NCI-H226 (cell line): Measurements from ENCODE around the gene PDE8B.
A peak's percentile ranks its signal among the peaks of the same experiment; 100 is the strongest.

Source experiments
- DNase-seq: peaks from one replicate; pipeline ENCODE4 v3.0.0-alpha.2; 2015

The PDE8B gene

GRCh38 chr5:77409870-77410621 is 199.6 kb downstream of the PDE8B start:
- no peak for DNase-seq

- no peak for DNase-seq
Measured at GRCh38 chr5:77413049-77413448, 202.6 kb downstream of the PDE8B start.

DNA sequence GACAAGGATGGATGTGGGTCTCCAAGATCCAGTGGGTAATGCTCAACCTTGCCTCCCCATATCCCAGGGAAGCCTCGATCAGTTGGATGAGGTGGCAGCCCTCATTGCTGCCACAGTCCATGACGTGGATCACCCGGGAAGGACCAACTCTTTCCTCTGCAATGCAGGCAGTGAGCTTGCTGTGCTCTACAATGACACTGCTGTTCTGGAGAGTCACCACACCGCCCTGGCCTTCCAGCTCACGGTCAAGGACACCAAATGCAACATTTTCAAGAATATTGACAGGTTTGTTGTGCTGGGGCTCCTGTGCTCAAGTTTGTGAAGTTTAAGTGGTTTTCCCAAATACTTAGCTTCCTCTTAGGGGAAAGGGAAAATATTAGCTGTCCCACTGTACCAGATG is 207.7 kb downstream of the PDE8B start:
- no peak for DNase-seq

DNA sequence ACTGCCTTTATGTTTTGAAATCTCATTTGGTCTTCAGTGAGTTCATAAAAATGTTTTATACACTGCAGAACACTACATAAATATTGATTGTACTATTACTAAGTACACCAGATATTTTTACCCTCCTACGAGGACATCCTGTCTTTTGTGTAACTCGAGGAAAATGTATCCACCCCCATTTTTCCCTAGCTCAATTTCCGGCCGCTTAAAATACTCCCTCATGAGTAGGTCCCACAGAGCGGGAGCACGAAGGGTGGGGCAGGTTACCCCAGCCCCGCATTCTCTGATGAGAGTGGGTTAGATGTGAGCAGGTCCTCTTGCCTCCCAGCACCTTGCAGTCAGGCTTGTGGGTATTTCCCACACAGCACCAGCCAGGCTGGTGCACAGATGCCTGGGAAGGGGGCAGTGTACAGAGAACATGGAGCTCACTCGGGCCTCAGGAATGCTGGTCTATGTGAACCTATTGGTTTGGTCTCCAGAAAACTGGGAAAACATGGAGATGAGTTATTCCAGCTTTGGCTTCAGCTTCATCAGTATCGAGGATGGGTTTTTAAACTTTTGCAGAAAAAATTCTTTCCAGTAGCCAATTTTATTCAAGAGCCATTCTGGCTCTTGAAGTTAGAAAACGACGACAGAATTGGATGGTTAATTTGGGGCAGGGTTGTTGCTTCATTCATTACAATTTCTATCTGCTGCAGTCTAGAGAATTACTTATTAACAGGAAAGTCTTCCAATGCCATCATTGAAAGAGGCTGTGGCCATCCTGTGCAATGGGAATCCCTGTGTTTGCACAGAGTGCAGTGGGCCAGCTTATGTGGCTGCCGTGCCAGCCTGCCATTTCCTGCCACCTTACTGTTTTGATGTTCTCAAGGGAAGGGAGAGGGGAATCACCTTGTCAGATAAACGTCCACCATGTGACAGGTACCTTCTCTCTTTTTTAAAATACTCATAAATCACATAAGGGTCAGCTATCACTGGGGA is 208.4 kb downstream of the PDE8B start:
- DNase-seq: peak; percentile 33

DNA sequence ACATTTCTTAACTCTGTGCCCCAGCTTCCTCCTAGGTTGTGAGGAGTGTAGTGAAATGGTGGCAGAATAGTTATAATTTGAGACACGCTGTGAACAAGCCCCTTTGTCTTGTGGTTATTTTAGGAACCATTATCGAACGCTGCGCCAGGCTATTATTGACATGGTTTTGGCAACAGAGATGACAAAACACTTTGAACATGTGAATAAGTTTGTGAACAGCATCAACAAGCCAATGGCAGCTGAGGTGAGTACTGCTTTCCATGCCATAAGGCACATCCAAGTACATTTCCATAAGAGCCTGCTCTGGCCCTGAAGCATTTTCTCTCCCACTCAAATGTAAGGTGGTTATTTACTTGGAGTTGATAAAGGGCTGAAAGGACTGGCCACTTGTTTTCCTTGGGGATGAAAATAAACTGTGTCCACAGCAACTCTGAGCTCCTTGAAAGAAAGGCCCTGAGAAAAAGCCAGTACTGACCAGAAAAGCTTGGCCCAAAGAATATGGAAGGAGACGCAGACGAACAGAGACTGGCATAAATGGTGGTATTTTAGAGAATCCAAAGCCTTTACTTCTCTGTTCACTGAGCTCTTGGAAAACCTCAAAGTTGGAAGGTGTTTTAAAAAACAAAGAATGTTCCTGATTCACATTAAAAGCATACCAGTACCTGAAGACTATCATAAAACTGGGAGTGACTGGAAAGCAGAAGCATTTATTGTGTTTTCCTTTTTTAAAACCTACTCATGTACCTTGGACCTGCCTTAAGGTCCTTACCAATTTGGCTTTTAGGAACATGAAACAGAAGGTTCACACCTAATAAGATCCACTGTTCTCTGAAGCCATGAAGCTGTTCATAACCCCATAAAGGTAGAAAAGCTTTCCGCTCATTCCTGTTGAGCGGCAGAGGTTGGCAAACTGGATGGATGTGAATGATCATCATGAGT is 209.4 kb downstream of the PDE8B start:
- DNase-seq: no peak

DNA sequence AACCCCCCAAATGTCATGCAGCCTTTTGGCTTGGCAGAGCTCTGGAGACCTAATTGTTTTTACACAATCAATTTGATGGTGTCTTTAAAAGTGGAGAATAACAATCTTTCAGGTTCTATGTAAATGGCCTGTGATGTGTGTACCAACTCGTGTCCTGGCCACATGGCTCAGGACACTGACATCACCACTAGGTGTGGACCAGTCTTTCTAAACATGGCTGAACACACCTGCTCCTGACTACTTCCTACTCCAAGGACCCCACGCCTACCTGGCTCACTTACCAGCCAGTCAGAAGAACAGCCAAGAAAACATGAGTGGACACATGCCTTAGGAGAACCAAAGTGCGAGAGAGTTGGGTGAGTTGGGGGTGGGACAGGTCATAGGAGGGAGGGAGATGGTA is 210.5 kb downstream of the PDE8B start:
- no peak for DNase-seq

- DNase-seq: no peak
Measured at GRCh38 chr5:77423022-77423750, 212.7 kb downstream of the PDE8B start.

DNA sequence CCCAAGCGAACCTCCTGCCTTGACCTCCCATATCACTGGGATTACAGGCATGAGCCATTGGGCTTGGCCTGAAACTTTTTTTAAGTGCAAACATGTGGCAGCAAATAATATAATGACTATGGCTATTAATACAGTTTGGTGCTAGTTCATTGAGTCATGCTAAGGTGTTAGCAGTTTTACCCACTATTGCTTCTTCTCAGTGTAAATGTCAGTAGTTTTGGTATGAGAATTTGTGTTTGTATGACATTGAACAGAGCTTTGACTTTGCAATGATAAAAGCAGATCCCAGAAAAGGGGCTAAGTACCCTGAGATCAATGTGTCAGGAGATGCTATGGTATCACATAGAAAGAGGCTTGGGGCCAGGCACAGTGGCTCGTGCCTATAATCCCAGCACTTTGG is 214.4 kb downstream of the PDE8B start:
- no peak for DNase-seq

- DNase-seq: no peak
Measured at GRCh38 chr5:77425420-77425819, 214.9 kb downstream of the PDE8B start.

DNA sequence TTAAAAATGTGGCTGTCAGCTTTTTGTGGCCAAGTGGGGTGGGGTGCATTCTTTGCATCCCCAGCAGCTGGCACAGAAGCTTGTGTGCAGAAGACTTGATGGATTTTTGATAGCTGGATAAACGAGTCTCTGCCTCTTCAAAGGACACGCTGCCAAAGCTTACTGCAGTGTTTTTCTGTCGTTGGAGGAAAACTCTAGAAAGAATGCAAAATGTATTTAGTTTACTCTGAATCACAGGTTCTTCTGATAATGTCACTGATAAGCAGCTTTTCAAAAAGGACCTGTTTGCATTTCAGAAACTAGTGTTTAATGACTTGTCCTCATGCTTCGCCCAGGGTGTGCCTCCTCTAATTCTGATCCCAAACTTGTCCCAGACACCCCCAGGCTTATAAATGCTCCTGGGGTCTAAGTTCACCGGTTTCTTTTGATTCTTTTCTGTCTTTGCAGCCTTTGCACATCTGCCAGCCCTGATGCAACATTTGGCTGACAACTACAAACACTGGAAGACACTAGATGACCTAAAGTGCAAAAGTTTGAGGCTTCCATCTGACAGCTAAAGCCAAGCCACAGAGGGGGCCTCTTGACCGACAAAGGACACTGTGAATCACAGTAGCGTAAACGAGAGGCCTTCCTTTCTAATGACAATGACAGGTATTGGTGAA is 215.6 kb downstream of the PDE8B start:
- no peak for DNase-seq

DNA sequence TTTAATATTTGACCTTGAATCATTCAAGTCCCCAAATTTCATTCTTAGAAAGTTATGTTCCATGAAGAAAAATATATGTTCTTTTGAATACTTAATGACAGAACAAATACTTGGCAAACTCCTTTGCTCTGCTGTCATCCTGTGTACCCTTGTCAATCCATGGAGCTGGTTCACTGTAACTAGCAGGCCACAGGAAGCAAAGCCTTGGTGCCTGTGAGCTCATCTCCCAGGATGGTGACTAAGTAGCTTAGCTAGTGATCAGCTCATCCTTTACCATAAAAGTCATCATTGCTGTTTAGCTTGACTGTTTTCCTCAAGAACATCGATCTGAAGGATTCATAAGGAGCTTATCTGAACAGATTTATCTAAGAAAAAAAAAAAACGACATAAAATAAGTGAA is 216.2 kb downstream of the PDE8B start:
- no peak for DNase-seq

DNA sequence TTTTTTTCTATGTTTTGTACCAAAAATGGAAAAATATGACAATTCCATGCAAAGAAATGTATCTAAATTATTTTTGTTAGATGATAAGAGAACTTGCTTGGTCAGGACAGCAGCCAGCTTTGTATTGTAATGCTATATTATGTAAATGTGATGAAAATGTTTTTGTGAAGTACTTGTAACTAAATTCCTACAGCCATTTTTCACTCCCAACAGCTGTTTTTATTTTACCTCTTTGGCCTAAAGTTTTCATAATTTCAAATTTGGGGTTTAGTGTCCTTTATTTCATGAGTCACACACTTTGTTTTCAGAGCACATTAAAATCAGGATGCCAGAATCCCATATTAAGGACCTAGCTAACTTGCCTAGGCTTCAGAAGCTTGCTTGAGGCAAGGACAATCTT is 217.5 kb downstream of the PDE8B start:
- no peak for DNase-seq

- DNase-seq: no peak
Measured at GRCh38 chr5:77428526-77428925, 218.0 kb downstream of the PDE8B start.

DNA sequence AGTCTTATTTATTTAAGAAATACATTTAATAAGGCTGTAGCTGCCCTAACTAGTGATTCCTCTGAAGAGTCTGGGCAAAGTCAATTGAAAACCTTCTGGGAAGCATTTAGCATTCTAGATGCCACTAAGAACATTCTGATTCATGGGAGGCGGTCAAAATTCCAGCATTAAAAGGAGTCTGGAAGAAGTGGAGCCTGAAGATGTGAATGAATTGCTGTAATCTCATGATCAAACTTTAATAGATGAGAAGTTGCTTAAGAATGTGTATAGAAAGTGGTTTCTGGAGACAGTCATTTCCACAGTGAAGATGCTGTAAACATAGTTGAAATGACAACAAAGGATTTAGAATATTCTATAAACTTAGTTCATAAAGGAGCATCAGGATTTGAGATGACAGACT is 220.2 kb downstream of the PDE8B start:
- no peak for DNase-seq

- no peak for DNase-seq
Measured at GRCh38 chr5:77431286-77431685, 220.8 kb downstream of the PDE8B start.

DNA sequence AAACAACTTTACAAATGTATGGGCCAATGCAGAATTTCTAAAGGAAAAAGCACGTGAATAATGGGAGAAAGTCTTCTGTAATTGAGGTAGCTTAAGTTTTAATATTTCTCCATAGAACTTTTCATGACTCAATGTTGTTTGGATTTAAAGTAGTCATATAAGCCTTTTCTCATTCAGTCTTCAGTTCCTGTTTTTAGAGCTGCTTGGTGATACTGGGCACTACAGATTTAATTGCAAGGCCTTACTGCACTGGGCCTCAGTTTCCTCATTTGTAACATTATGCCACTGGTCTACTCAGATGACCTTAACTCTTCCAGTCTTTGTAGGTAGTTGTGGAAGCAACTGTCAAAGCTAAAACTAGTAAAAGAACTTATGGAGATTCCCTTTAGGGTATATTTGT is 221.2 kb downstream of the PDE8B start:
- no peak for DNase-seq

GRCh38 chr5:77437194-77437593 is 226.7 kb downstream of the PDE8B start:
- DNase-seq: no peak

DNA sequence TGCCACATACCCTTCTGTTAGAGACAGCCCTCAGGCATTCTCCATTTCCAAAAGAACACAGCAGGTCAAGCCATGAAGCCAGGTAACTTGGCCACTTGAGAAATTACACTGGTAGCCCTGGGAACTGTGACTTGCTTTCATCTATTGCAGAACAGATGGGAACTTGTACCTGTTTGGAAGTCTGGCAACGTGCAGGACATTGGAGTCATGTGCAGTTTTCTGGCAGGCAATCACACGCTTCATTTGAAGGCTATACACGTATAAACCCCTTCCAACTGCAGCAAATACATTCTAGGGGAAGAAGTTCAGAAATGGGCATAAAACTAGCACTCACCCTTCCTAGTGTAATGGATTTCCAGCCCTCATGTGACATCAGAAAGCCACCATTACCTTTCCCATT is 227.6 kb downstream of the PDE8B start:
- DNase-seq: no peak

GRCh38 chr5:77443670-77444069 is 233.2 kb downstream of the PDE8B start:
- no peak for DNase-seq

DNA sequence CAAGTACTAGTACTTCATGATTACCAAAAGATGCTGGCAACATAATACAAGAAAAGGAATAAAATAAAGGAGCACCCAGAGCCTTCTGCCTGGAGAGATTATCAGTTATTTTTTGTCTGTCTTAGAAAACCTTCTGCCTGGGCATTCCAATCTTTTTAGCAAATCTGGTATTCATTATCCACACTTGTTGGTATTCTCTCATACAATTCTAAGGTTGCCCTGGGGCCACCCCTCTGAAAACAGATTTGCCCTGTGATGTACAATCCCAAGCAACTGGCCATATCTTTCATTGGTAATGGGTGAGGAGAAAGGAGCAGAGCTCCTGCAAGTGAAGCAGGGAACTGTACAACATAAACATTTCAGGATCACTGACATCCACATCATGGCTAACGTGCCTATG is 233.9 kb downstream of the PDE8B start:
- DNase-seq: no peak

DNA sequence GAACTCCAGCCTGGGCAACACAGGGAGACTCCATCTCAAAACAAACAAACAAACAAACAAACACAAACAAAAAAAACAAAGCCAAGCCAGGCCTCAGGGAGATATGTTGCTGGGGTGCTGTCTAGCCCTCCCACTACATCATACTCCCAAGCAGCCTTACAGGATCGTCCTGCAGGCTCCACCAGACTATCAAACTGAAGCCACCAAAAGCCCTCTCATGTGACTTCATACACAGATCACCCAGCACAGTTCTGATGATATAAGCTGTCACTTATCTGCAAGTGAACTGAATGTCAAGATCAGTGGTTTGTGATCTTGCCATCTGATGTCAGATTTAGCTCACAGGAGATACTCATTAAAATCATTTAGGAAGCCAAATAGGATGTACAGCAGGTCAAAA is 238.4 kb downstream of the PDE8B start:
- no peak for DNase-seq

GRCh38 chr5:77449277-77449676 is 238.8 kb downstream of the PDE8B start:
- DNase-seq: no peak
